Measurements from ENCODE around the gene NCEH1. TPM values are rescaled to one million over a fixed set of nuclear protein-coding genes. Genes with fewer than 3 reads are reported as not detected.
A peak's percentile ranks its signal among the peaks of the same experiment; 100 is the strongest.

Gene NCEH1
- total RNA-seq, 4 donors from 2014 or later: 6.6 to 15.8 (median 10.6) TPM

- H3K27me3 ChIP-seq: no peaks in the 10 kb centered on the region
- no peaks in the 10 kb centered on the region for H3K9me3 ChIP-seq
- H3K4me1 ChIP-seq: peaks cover 0 to 4% (median 0%) of the 10 kb centered on the region in 4 donors
- H3K27ac ChIP-seq: no peak overlapping the region
- TF ChIP-seq CTCF (IDR thresholded peaks at IDR 0.05): no peak
- no peak for TF ChIP-seq POLR2A (IDR thresholded peaks at IDR 0.05)
- DNase-seq: no peak
- no peak overlapping the region for H3K4me3 ChIP-seq
- no peaks in the 10 kb centered on the region for H3K36me3 ChIP-seq
Observed at GRCh38 chr3:172699031-172699430, 11.8 kb downstream of the NCEH1 start.

GRCh38 chr3:172698631-172699030 is 12.2 kb downstream of the NCEH1 start:
- TF ChIP-seq POLR2A (IDR thresholded peaks at IDR 0.05) (no peak), CTCF (IDR thresholded peaks at IDR 0.05) (no peak)
- Histone ChIP-seq H3K27me3 (no peaks in the 10 kb centered on the region), H3K9me3 (no peaks in the 10 kb centered on the region), H3K4me1 (peaks cover 0 to 4% (median 0%) of the 10 kb centered on the region in 4 donors), H3K36me3 (no peaks in the 10 kb centered on the region), H3K27ac (peak overlapping the region in 2 of 4 donors; percentile 14 to 34), H3K4me3 (no peak overlapping the region)
- DNase-seq: no peak

- Histone ChIP-seq H3K27me3 (no peaks in the 10 kb centered on the region), H3K27ac (no peak overlapping the region), H3K36me3 (no peaks in the 10 kb centered on the region), H3K9me3 (no peaks in the 10 kb centered on the region), H3K4me1 (peaks cover 0 to 4% (median 0%) of the 10 kb centered on the region in 4 donors), H3K4me3 (no peak overlapping the region)
- no peak for TF ChIP-seq POLR2A (IDR thresholded peaks at IDR 0.05)
- TF ChIP-seq CTCF (IDR thresholded peaks at IDR 0.05): no peak
- DNase-seq: no peak
Observed at GRCh38 chr3:172697558-172697957, 13.3 kb downstream of the NCEH1 start.

- no peaks in the 10 kb centered on the region for H3K36me3 ChIP-seq
- H3K4me1 ChIP-seq: peaks cover 0 to 4% (median 0%) of the 10 kb centered on the region in 4 donors
- no peaks in the 10 kb centered on the region for H3K9me3 ChIP-seq
- TF ChIP-seq POLR2A (IDR thresholded peaks at IDR 0.05) (no peak), CTCF (IDR thresholded peaks at IDR 0.05) (no peak)
- H3K27ac ChIP-seq: no peak overlapping the region
- no peaks in the 10 kb centered on the region for H3K27me3 ChIP-seq
- H3K4me3 ChIP-seq: no peak overlapping the region
- no peak for DNase-seq
Observed at GRCh38 chr3:172696357-172696756, 14.5 kb downstream of the NCEH1 start.

GRCh38 chr3:172694573-172695246 is 16.2 kb downstream of the NCEH1 start:
- Histone ChIP-seq H3K9me3 (no peaks in the 10 kb centered on the region), H3K36me3 (no peaks in the 10 kb centered on the region), H3K27ac (no peak overlapping the region), H3K4me3 (no peak overlapping the region), H3K27me3 (no peaks in the 10 kb centered on the region), H3K4me1 (peaks cover 0 to 4% (median 0%) of the 10 kb centered on the region in 4 donors)
- DNase-seq: no peak
- TF ChIP-seq POLR2A (IDR thresholded peaks at IDR 0.05) (no peak), CTCF (IDR thresholded peaks at IDR 0.05) (no peak)

Measured in Peyer's patch (tissue), 4 donors.